SK-N-SH treated with all-trans-retinoic acid at 6 μM for 48 hours (cell line): Measurements from ENCODE around the gene PLXDC2.

Source experiments
- ATAC-seq: fragments of 200-7000 bp; cut with Tn5 transposase; 3 replicates; pipeline ENCODE4 v1.9.1; 2020; ENCODE audit warnings: mild to moderate bottlenecking, moderate library complexity
- BACH2 ChIP-seq: fragments of 250-450 bp; sonication (Bioruptor Pico); IDR thresholded peaks from 2 replicates; pipeline ENCODE4 v1.9.0; 2021; ENCODE audit warnings: mild to moderate bottlenecking, borderline replicate concordance
- CREB5 ChIP-seq: fragments of 250-450 bp; sonication (Bioruptor Pico); IDR thresholded peaks from 2 replicates; pipeline ENCODE4 v1.5.1; 2020; ENCODE audit warnings: low read depth, mild to moderate bottlenecking, moderate library complexity
- ISL1 ChIP-seq: fragments of 250-450 bp; sonication (Bioruptor Pico); IDR thresholded peaks from 2 replicates; pipeline ENCODE4 v2.1.2; 2022; ENCODE audit warnings: mild to moderate bottlenecking, moderate library complexity
- OSR1 ChIP-seq: fragments of 250-450 bp; sonication (Bioruptor Pico); IDR thresholded peaks from 2 replicates; pipeline ENCODE4 v1.8.0; 2022; ENCODE audit warnings: moderate library complexity, mild to moderate bottlenecking, inconsistent platforms
- PATZ1 ChIP-seq: fragments of 250-450 bp; sonication (Bioruptor Pico); IDR thresholded peaks from 2 replicates; pipeline ENCODE4 v1.8.0; 2020; ENCODE audit warnings: mild to moderate bottlenecking, moderate library complexity, borderline replicate concordance
- RARB ChIP-seq: fragments of 250-450 bp; sonication (Bioruptor Pico); IDR thresholded peaks from 2 replicates; pipeline ENCODE4 v1.8.0; 2021; ENCODE audit warnings: mild to moderate bottlenecking, moderate library complexity
- SNAI2 ChIP-seq: fragments of 250-450 bp; sonication (Bioruptor Pico); IDR thresholded peaks from 2 replicates; pipeline ENCODE4 v1.5.0; 2020; ENCODE audit warnings: mild to moderate bottlenecking, moderate library complexity
- TCF4 ChIP-seq: fragments of 250-450 bp; sonication (Bioruptor Pico); IDR thresholded peaks from 2 replicates; pipeline ENCODE4 v1.8.0; 2021; ENCODE audit warnings: mild to moderate bottlenecking, moderate library complexity, borderline replicate concordance
- TOX ChIP-seq: fragments of 250-450 bp; sonication (Bioruptor Pico); IDR thresholded peaks from 2 replicates; pipeline ENCODE4 v1.8.0; 2021; ENCODE audit warnings: mild to moderate bottlenecking, moderate library complexity, borderline replicate concordance
- TSHZ2 ChIP-seq: fragments of 250-450 bp; sonication (Bioruptor Pico); IDR thresholded peaks from 2 replicates; pipeline ENCODE4 v1.5.0; 2020; ENCODE audit warnings: mild to moderate bottlenecking, moderate library complexity
- ZFP30 ChIP-seq: fragments of 450-650 bp; formaldehyde crosslinking; IDR thresholded peaks from 2 replicates; pipeline ENCODE4 v1.5.0; 2022; ENCODE audit warnings: mild to moderate bottlenecking, moderate library complexity
- ZNF70 ChIP-seq: fragments of 450-650 bp; formaldehyde crosslinking; IDR thresholded peaks from 2 replicates; pipeline ENCODE4 v1.5.0; 2020; ENCODE audit warnings: mild to moderate bottlenecking, moderate library complexity
- ZNF8 ChIP-seq: fragments of 450-650 bp; formaldehyde crosslinking; IDR thresholded peaks from 2 replicates; pipeline ENCODE4 v1.5.0; 2020; ENCODE audit warnings: mild to moderate bottlenecking, moderate library complexity
- TF ChIP-seq, protein P1 (sequence below): fragments of 250-450 bp; sonication (Bioruptor Pico); IDR thresholded peaks from 2 replicates; pipeline ENCODE4 v1.5.1; 2021; ENCODE audit warnings: mild to moderate bottlenecking, moderate library complexity

The PLXDC2 gene

DNA sequence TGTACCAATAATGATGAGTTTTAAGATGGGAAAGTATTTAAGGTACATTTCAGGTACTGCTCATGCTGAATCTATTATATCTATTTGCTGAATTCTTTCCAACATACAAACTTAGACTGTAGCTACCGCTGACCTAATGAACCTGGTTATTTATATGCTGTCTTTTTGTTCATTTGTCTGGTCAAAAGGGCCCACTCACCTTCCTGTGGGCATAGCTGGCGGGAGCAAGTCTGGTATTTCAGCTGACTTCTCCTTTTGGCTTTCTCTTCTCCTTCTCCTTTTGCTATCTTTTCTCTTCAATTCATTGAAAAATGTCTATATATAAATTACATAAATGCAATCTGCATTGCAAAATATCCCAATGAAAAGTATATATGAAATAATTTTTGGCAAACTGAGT lies 9.5 kb downstream of the PLXDC2 start (continued):
- TF ChIP-seq, protein P1, sequence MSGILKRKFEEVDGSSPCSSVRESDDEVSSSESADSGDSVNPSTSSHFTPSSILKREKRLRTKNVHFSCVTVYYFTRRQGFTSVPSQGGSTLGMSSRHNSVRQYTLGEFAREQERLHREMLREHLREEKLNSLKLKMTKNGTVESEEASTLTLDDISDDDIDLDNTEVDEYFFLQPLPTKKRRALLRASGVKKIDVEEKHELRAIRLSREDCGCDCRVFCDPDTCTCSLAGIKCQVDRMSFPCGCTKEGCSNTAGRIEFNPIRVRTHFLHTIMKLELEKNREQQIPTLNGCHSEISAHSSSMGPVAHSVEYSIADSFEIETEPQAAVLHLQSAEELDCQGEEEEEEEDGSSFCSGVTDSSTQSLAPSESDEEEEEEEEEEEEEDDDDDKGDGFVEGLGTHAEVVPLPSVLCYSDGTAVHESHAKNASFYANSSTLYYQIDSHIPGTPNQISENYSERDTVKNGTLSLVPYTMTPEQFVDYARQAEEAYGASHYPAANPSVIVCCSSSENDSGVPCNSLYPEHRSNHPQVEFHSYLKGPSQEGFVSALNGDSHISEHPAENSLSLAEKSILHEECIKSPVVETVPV (CRISPR knock-in tag) = no peak
- no peak for TF ChIP-seq ZFP30 (CRISPR knock-in tag)

DNA sequence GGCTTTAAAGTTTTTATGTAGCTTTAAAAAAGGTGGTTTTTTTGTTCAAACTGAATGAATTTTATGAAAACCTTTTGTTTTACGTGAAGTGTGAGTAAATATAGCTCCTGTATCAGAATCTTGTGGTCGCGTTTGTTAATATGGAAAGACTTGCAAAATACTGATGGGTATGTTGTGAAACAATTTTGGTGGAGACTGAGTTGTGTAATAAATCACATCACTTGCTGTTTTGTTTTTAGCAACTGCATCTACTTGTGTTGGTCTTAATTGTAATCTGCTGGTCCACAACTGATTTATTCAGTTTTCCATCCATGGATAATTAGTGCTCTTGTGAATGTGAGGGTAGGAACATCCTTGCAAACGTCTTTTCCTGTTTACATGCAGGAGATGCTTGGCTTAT lies 10.5 kb downstream of the PLXDC2 start:
- no peak for ATAC-seq
- TF ChIP-seq TOX (CRISPR knock-in tag) (no peak), ISL1 (CRISPR knock-in tag) (no peak), TSHZ2 (CRISPR knock-in tag) (no peak), CREB5 (CRISPR knock-in tag) (no peak), RARB (CRISPR knock-in tag) (no peak), ZFP30 (CRISPR knock-in tag) (no peak), TCF4 (no peak)
- TF ChIP-seq, protein P1 (CRISPR knock-in tag) = no peak

- ATAC-seq = no peak; the same call in 2 of the 3 replicates
- TF ChIP-seq BACH2 = no peak
- no peak for TF ChIP-seq ZNF70 (CRISPR knock-in tag)
- TF ChIP-seq, protein P1 (CRISPR knock-in tag) = no peak
- TF ChIP-seq, all 23 proteins: peak for 0
These were observed 12.2 kb downstream of the PLXDC2 start for GRCh38 chr10:19828278-19829049.

DNA sequence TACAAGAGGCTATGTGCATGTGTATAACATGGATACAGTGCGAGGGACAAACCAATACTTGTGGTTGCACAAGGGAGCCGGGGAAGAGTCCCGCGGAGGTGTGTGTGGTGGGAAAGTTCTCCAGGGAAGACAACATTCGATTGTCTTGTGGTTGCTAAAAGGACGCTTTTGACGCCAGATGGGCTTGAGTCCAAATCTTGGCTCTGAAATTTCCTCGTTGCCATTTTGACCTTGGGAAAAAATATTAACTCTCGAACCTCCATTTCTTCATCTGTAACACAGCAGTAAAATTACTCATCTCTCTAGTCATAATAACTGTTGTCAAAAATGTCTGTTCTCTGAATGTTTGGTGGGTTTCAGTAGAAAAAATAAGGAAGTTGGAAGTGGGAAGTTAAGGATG lies 16.5 kb downstream of the PLXDC2 start:
- ATAC-seq = no peak
- no peak for TF ChIP-seq ZNF70 (CRISPR knock-in tag)
- no peak for TF ChIP-seq PATZ1 (CRISPR knock-in tag)
- no peak for TF ChIP-seq CREB5 (CRISPR knock-in tag)
- TF ChIP-seq OSR1 = no peak
- no peak for TF ChIP-seq TOX (CRISPR knock-in tag)
- no peak for TF ChIP-seq RARB (CRISPR knock-in tag)
- TF ChIP-seq ZFP30 (CRISPR knock-in tag) = no peak
- TF ChIP-seq ZNF8 (CRISPR knock-in tag) = no peak
- TF ChIP-seq SNAI2 = no peak
- no peak for TF ChIP-seq TSHZ2 (CRISPR knock-in tag)
- TF ChIP-seq BACH2 = no peak
- TF ChIP-seq, all 23 proteins: peak for 0
